Upper lobe of left lung (tissue), 4 donors: ENCODE measurements around the gene MPI.

Source experiments
- CTCF ChIP-seq, 6 experiments: fragments of 450-650 bp in 4 of 6; fragments of 200-600 bp in 2 of 6; sonication (generic) in 2 of 6; IDR thresholded peaks; one replicate each; pipeline ENCODE4 v1.5.1; 2016 to 2019; ENCODE audit warnings: antibody characterized with exemption in 6 of 6
- EP300 ChIP-seq, 4 donors: sonication (generic); formaldehyde crosslinking; IDR thresholded peaks; one replicate each; pipeline ENCODE4 v1.5.1; 2017; ENCODE audit warnings: antibody characterized with exemption in 4 of 4, control low read depth in 2 of 4
- POLR2A ChIP-seq, 4 donors: fragments of 450-650 bp; IDR thresholded peaks; one replicate each; pipeline ENCODE4 v1.5.1; 2016 to 2017; ENCODE audit warnings: antibody characterized with exemption in 4 of 4, mild to moderate bottlenecking in 2 of 4

- TF ChIP-seq CTCF (IDR thresholded peaks at IDR 0.05) (no peak), POLR2A (IDR thresholded peaks at IDR 0.05) (no peak), EP300 (IDR thresholded peaks at IDR 0.05) (no peak)
Observed at GRCh38 chr15:74866090-74866489, 23.8 kb upstream of the MPI start.
